KBM-7 (cell line): Measurements from ENCODE around the gene CLK3.
A peak's percentile ranks its signal among the peaks of the same experiment; 100 is the strongest.

ENCODE experiments used
- DNase-seq: peaks from one replicate; pipeline ENCODE4 v3.0.0-alpha.2; 2015
- in situ Hi-C: fragments of 300-500 bp; cut with MboI; formaldehyde crosslinking; loops from 2 replicates; pipeline ENCODE4 v1.14.3; 2020; ENCODE audit warnings: low sequenced_read_pairs, low pct_unique_long_range_greater_than_20kb, mixed read lengths

The CLK3 gene

GRCh38 chr15:74631408-74631807, 15.8 kb downstream of the CLK3 start:
- in situ Hi-C loops: loop anchor here (10.0 to 25.0 kb wide), 2 partner anchors 123 to 331 kb away; partner anchors contain the start of gene RPP25

GRCh38 chr15:74631935-74632560, 16.4 kb downstream of the CLK3 start:
- peak; percentile 87 for DNase-seq
- in situ Hi-C loops: loop anchor here (10.0 to 25.0 kb wide), 2 partner anchors 123 to 330 kb away; partner anchors contain the start of gene RPP25

More at GRCh38 chr15:74631408-74631807, 15.8 kb downstream of the CLK3 start:
- no peak for DNase-seq

DNA sequence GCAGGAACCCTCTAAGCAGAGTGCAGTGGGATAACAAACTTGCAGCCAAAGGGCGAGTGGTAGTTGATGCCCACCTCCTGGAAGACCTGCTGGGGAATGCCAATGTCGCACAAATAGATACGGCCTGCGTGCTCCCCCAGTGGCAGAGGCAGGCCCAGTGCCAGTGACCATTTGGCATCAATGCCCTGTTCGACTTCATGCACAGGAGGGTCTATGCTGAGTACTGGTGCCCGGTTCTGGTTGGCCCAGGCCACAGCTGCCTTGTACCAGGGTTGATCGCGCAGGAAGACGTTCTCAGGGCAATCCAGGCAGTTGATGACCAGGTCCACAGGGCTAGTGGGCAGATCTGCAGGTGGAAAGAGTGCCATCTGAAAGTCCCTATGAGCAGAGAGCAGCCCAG, 17.0 kb downstream of the CLK3 start:
- in situ Hi-C loops: loop anchor here (10.0 to 25.0 kb wide), 2 partner anchors 122 to 330 kb away; partner anchors contain the start of gene RPP25
- no peak for DNase-seq

GRCh38 chr15:74633781-74634180, 18.1 kb downstream of the CLK3 start:
- DNase-seq: no peak
- in situ Hi-C loops: loop anchor here (10.0 to 25.0 kb wide), 2 partner anchors 121 to 329 kb away; partner anchors contain the start of gene RPP25

- peak; percentile 88 for DNase-seq
- in situ Hi-C loops: loop anchor here (10.0 to 25.0 kb wide), 2 partner anchors 120 to 327 kb away; partner anchors contain the start of gene RPP25
These were observed 19.6 kb downstream of the CLK3 start for GRCh38 chr15:74635228-74635627.

DNA sequence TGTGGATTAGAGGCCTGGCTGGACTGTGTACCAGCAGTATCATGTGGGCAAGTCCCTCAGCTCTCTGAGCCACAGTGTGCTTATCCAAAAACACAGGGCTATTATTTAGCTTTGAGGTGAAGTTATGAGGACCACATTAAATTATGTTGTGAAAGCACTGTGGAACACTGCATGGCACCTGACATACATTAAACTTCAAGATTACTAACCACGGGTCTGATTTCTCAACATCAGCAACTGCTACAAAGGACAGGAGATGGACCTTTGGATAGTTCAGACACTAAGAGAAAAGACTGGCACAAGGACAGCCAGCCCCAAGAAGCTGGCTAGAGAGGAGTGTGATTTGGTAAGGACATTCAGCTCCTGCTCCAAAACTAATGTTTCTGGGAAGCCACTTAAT, 21.3 kb downstream of the CLK3 start:
- in situ Hi-C loops: loop anchor here (10.0 to 25.0 kb wide), 2 partner anchors 118 to 325 kb away; partner anchors contain the start of gene RPP25
- DNase-seq: no peak

GRCh38 chr15:74641151-74641550, 25.5 kb downstream of the CLK3 start:
- in situ Hi-C loops: loop anchor here (25.0 kb wide), 1 partner anchor 321 kb away; the partner anchor contains the start of gene RPP25
- DNase-seq: no peak

DNA sequence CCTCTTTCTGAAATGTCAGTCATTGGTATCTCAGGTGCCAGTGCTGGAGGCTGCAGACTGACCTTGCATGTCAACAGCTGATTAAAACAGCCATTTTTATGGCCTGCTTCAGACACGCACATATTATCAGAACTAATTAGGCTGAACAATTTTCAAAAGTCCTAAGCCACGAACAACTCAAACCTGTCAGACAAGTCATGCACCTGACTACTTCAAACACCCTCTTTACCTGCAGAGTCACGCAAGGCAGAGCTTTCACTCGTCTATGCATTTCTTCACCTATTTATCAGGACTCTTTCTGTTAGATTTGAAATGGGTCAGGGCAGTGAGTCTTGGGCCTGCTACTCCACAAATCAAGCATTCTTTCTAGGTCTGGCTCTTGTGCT, 26.7 kb downstream of the CLK3 start:
- DNase-seq: no peak
- in situ Hi-C loops: loop anchor here (25.0 kb wide), 1 partner anchor 320 kb away; the partner anchor contains the start of gene RPP25

GRCh38 chr15:74642734-74643664, 27.4 kb downstream of the CLK3 start:
- DNase-seq: peak; percentile 42
- in situ Hi-C loops: loop anchor here (25.0 kb wide), 1 partner anchor 319 kb away; the partner anchor contains the start of gene RPP25

DNA sequence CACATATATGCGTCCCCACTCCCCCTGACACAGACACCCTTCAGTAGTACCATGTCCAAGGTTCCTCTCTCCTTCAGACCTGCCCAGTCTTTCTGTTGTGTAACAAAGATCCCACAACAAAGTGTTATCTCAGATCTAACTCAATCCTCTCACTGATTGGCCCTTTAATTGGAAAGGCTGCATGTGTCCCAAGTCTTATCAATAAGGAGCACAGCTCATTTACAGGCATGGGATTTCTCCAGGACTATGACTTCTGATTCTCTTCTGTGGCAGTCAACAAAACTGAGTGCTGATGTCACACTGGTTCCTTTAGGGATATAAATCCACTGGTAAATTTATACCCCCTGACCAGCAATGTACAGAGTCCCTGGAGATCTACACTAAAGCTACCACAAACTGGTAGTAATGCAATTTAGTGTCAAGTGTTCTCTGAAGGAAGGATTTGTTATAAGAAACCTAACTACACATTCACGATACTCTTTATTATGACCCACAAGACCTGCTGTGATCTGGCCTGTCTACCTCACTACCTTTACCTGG, 28.1 kb downstream of the CLK3 start:
- in situ Hi-C loops: loop anchor here (25.0 kb wide), 1 partner anchor 319 kb away; the partner anchor contains the start of gene RPP25
- DNase-seq: no peak

DNA sequence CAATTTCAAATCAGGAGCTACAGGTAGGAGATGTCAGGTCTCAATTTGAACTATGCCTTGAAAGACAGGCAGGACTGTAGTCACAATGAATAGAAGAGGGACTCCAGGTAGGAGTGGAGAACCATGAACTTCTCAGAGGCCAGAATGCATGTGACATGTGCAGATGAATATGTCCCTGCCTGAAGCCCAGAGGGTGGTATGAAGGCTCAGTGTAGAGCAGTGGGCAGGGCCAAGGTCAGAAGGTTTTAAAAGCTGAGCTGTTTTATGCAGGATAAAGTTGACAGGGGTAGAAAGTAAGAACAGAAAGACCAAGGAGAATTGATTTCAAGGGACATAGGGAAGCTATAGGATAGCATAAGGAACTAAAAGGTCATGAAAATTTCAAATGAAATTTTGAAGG, 30.8 kb downstream of the CLK3 start:
- in situ Hi-C loops: loop anchor here (25.0 kb wide), 1 partner anchor 316 kb away; the partner anchor contains the start of gene RPP25
- no peak for DNase-seq

- DNase-seq: no peak
- in situ Hi-C loops: loop anchor here (25.0 kb wide), 1 partner anchor 314 kb away; the partner anchor contains the start of gene RPP25
These were observed 32.6 kb downstream of the CLK3 start for GRCh38 chr15:74648051-74648842.

- in situ Hi-C loops: no loop called here
- DNase-seq: no peak
These were observed 35.7 kb downstream of the CLK3 start for GRCh38 chr15:74651242-74651741.

GRCh38 chr15:74653426-74654102, 37.9 kb downstream of the CLK3 start:
- no peak for DNase-seq
- in situ Hi-C loops: no loop called here

GRCh38 chr15:74655424-74655823, 39.8 kb downstream of the CLK3 start:
- DNase-seq: no peak
- in situ Hi-C loops: no loop called here

DNA sequence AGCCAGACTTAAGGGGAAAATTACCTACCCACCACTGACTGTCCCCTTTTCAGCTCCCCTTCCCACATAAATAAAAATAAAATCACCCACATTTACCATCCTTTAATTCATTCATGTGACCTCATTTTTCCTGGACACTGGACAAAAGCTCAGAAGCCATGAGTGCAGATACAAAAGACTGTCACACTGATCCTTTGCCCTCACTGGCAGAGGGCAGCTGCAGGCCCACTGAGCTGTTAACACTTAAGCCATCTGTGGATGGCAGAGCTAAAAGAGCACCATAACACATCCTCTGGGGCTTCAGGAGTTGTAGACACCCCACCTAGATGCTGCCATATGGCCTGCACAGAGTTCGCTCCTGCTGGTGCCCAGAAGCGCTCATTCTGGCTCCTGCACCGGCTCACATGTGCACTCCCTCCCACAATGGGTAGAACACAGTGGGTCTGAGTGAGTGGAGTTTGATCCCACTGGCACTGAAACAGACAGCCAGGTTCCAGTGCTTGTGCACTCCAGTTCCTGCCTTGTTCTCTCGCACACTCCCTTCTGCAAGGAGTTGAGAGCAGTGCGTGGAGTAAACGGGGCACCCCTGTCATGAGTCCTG, 41.4 kb downstream of the CLK3 start:
- in situ Hi-C loops: no loop called here
- DNase-seq: no peak

- in situ Hi-C loops: no loop called here
These were observed 42.2 kb downstream of the CLK3 start for GRCh38 chr15:74657846-74658245.

More at GRCh38 chr15:74657846-74658245, 42.2 kb downstream of the CLK3 start:
- DNase-seq: no peak
